HEK293T (cell line): ENCODE measurements around the gene PRSS27.

Source experiments
- CTCF ChIA-PET: fragments of 350-600 bp; formaldehyde crosslinking; extraction: SDS; loops from one replicate; lab custom pipeline; 2021; ENCODE audit warnings: antibody characterized with exemption, inconsistent platforms; lab: Yijun Ruan, JAX
- POLR2A ChIA-PET: fragments of 350-600 bp; formaldehyde crosslinking; extraction: SDS; loops from one replicate; lab custom pipeline; 2020; ENCODE audit warnings: antibody characterized with exemption, inconsistent platforms; lab: Yijun Ruan, JAX
- DNase-seq: peaks from one replicate; pipeline ENCODE4 v3.0.0; 2012; ENCODE audit warnings: mixed read lengths; ENCODE audit errors: extremely low spot score
- ARNT ChIP-seq: fragments of 450-650 bp; IDR thresholded peaks from 2 replicates; pipeline ENCODE4 v1.6.1; 2017; ENCODE audit warnings: mild to moderate bottlenecking
- BHLHE40 ChIP-seq: fragments of 450-650 bp; IDR thresholded peaks from 2 replicates; pipeline ENCODE4 v1.6.1; 2016; ENCODE audit warnings: mild to moderate bottlenecking, moderate library complexity, borderline replicate concordance
- CTBP1 ChIP-seq: fragments of 450-650 bp; IDR thresholded peaks from 2 replicates; pipeline ENCODE4 v1.6.1; 2016; ENCODE audit warnings: borderline replicate concordance
- ELF4 ChIP-seq: fragments of 450-650 bp; IDR thresholded peaks from 2 replicates; pipeline ENCODE4 v1.6.1; 2017; ENCODE audit warnings: antibody characterized with exemption
- FOXA1 ChIP-seq: fragments of 450-650 bp; IDR thresholded peaks from 2 replicates; pipeline ENCODE4 v1.6.1; 2016; ENCODE audit warnings: mild to moderate bottlenecking
- FOXK2 ChIP-seq: fragments of 450-650 bp; IDR thresholded peaks from 2 replicates; pipeline ENCODE4 v1.6.1; 2016; ENCODE audit warnings: mild to moderate bottlenecking
- FOXM1 ChIP-seq: fragments of 450-650 bp; IDR thresholded peaks from 2 replicates; pipeline ENCODE4 v1.6.1; 2017; ENCODE audit warnings: mild to moderate bottlenecking, borderline replicate concordance
- HDGF ChIP-seq: fragments of 450-650 bp; IDR thresholded peaks from 2 replicates; pipeline ENCODE4 v1.6.1; 2017; ENCODE audit warnings: antibody characterized with exemption, borderline replicate concordance
- L3MBTL2 ChIP-seq: fragments of 450-650 bp; conservative IDR thresholded peaks from 2 replicates; pipeline ENCODE4 v1.6.1; 2016; ENCODE audit warnings: mild to moderate bottlenecking
- LEF1 ChIP-seq: fragments of 450-650 bp; IDR thresholded peaks from 2 replicates; pipeline ENCODE4 v1.6.1; 2017; ENCODE audit warnings: mild to moderate bottlenecking, borderline replicate concordance
- NFRKB ChIP-seq: fragments of 450-650 bp; IDR thresholded peaks from 2 replicates; pipeline ENCODE4 v1.6.1; 2016; ENCODE audit warnings: mild to moderate bottlenecking, moderate library complexity
- PKNOX1 ChIP-seq: fragments of 450-650 bp; IDR thresholded peaks from 2 replicates; pipeline ENCODE4 v1.6.1; 2016
- SP1 ChIP-seq: fragments of 450-650 bp; IDR thresholded peaks from 2 replicates; pipeline ENCODE4 v1.6.1; 2017
- SUZ12 ChIP-seq: fragments of 450-650 bp; IDR thresholded peaks from 2 replicates; pipeline ENCODE4 v1.6.1; 2016; ENCODE audit warnings: mild to moderate bottlenecking
- TARDBP ChIP-seq: fragments of 450-650 bp; IDR thresholded peaks from 2 replicates; pipeline ENCODE4 v1.6.1; 2016
- ZNF384 ChIP-seq: fragments of 450-650 bp; IDR thresholded peaks from 2 replicates; pipeline ENCODE4 v1.6.1; 2016

Gene PRSS27

GRCh38 chr16:2720719-2721633, 952 bp upstream of the PRSS27 start:
- peak; percentile 92 for DNase-seq
- TF ChIP-seq BHLHE40 (no peak), ELF4 (no peak; the same call in 1 of the 2 replicates), TARDBP (peak; percentile 60; the same call in 1 of the 2 replicates)
- ChIA-PET POLR2A (interaction anchor here (0.9 to 2.2 kb wide), 2 partner anchors 30 to 39 kb away, joined by 5 to 7 read pairs; partner anchors contain the start of gene KCTD5), CTCF (no interaction called here)

GRCh38 chr16:2719328-2720063, 528 bp downstream of the PRSS27 start:
- no peak for DNase-seq
- ChIA-PET POLR2A (interaction anchor here (0.9 to 2.2 kb wide), 3 partner anchors 11 to 37 kb away, joined by 4 to 7 read pairs (median 5); partner anchors contain the start of gene KCTD5), CTCF (interaction anchor here (0.6 kb wide), 1 partner anchor 14 kb away, joined by 3 read pairs; no protein-coding TSS in a partner anchor)
- TF ChIP-seq BHLHE40 (no peak), ARNT (no peak), ZNF384 (no peak), CTBP1 (no peak), ELF4 (no peak), SUZ12 (no peak), TARDBP (no peak), NFRKB (no peak), FOXM1 (no peak), L3MBTL2 (no peak), FOXK2 (no peak), FOXA1 (no peak), SP1 (no peak), HDGF (no peak), PKNOX1 (no peak), LEF1 (no peak)

GRCh38 chr16:2717383-2718263, 2.4 kb downstream of the PRSS27 start:
- POLR2A ChIA-PET: no interaction called here
- no peak for TF ChIP-seq SUZ12
- TF ChIP-seq FOXA1: no peak
- no peak for TF ChIP-seq ZNF384
- TF ChIP-seq BHLHE40: no peak
- CTCF ChIA-PET: interaction anchor here (0.6 kb wide), 1 partner anchor 994 kb away, joined by 3 read pairs; no protein-coding TSS in a partner anchor
- no peak for DNase-seq

GRCh38 chr16:2716948-2717347, 3.1 kb downstream of the PRSS27 start:
- DNase-seq: no peak
- ChIA-PET POLR2A (interaction anchor here (1.1 kb wide), 1 partner anchor 35 kb away, joined by 3 read pairs; no protein-coding TSS in a partner anchor), CTCF (no interaction called here)
- TF ChIP-seq HDGF (no peak), SP1 (no peak), ARNT (no peak), ELF4 (no peak), FOXA1 (no peak), SUZ12 (no peak), NFRKB (no peak), L3MBTL2 (no peak), PKNOX1 (no peak), BHLHE40 (no peak), FOXK2 (no peak), ZNF384 (no peak), LEF1 (no peak), FOXM1 (no peak), CTBP1 (no peak), TARDBP (no peak)

GRCh38 chr16:2715966-2716885, 3.8 kb downstream of the PRSS27 start:
- ChIA-PET CTCF (no interaction called here), POLR2A (interaction anchor here (1.1 kb wide), 1 partner anchor 35 kb away, joined by 3 read pairs; no protein-coding TSS in a partner anchor)
- TF ChIP-seq TARDBP (no peak), ELF4 (no peak), PKNOX1 (no peak), BHLHE40 (no peak), SUZ12 (no peak), NFRKB (no peak), ARNT (no peak), FOXM1 (no peak), CTBP1 (no peak), SP1 (no peak), L3MBTL2 (no peak), FOXK2 (no peak), HDGF (no peak)
- no peak for DNase-seq
